Endothelial cell (in vitro differentiated cells): ENCODE measurements around the gene NCOA3. TPM values are rescaled to one million over a fixed set of nuclear protein-coding genes. Genes with fewer than 3 reads are reported as not detected.

Experiments used
- DNase-seq: peaks from one replicate; pipeline ENCODE4 v3.0.0; 2021; ENCODE audit warnings: low spot score
- H3K27ac Mint-ChIP-seq: one replicate; pipeline ENCODE4 v1.8.0; 2021; ENCODE audit warnings: mixed read lengths, inconsistent platforms; ENCODE audit not compliant: unreplicated experiment
- H3K27me3 Mint-ChIP-seq: one replicate; pipeline ENCODE4 v1.8.0; 2021; ENCODE audit warnings: mild to moderate bottlenecking, moderate library complexity, mixed read lengths, inconsistent platforms; ENCODE audit not compliant: unreplicated experiment
- H3K36me3 Mint-ChIP-seq: one replicate; pipeline ENCODE4 v1.8.0; 2021; ENCODE audit warnings: mild to moderate bottlenecking, low read depth, mixed read lengths, inconsistent platforms; ENCODE audit not compliant: unreplicated experiment
- H3K4me1 Mint-ChIP-seq: one replicate; pipeline ENCODE4 v1.8.0; 2021; ENCODE audit warnings: mild to moderate bottlenecking, mixed read lengths, inconsistent platforms; ENCODE audit not compliant: unreplicated experiment
- H3K4me3 Mint-ChIP-seq: one replicate; pipeline ENCODE4 v1.8.0; 2021; ENCODE audit warnings: mild to moderate bottlenecking, mixed read lengths, inconsistent platforms; ENCODE audit not compliant: unreplicated experiment
- H3K9me3 Mint-ChIP-seq: one replicate; pipeline ENCODE4 v1.8.0; 2021; ENCODE audit warnings: mixed read lengths, inconsistent platforms; ENCODE audit not compliant: unreplicated experiment
- total RNA-seq: library from RNA; stranded (reverse); fragmentation: NEBNext Ultra II Directional; extraction: Animal tissue kit (Norgen Biotek cat#: 25700); gene quantifications from one replicate; pipeline ENCODE4 v1.2.1, GENCODE V29; 2021; ENCODE audit not compliant: unreplicated experiment
- TF ChIP-seq, protein P1 (sequence below): fragments of 200-600 bp; sonication (generic); IDR thresholded peaks from one replicate; pipeline ENCODE4 v1.5.0; 2021; ENCODE audit warnings: antibody characterized with exemption; ENCODE audit not compliant: unreplicated experiment

NCOA3 gene
- total RNA-seq, 1 donor from 2014 or later: 54.8 TPM

DNA sequence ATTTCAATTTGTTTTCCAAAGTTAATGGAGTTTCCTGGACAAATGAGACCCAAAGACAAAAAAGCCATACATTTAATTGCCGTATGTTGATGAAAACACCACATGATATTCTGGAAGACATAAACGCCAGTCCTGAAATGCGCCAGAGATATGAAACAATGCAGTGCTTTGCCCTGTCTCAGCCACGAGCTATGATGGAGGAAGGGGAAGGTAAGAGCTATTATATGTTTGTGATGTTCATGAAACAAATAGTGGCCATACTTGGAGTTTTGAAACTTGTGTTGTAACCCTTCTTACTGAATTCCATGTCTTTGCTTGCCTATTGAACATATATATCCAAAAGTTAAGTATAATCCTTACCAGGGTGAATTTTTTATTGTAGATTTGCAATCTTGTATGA, 125.9 kb downstream of the NCOA3 start:
- Mint-ChIP-seq H3K27ac (no peak overlapping the region), H3K36me3 (peaks cover 32% of the 10 kb centered on the region), H3K9me3 (no peaks in the 10 kb centered on the region), H3K4me3 (no peak overlapping the region), H3K27me3 (peaks cover 1% of the 10 kb centered on the region), H3K4me1 (no peaks in the 10 kb centered on the region)
- DNase-seq: no peak
- TF ChIP-seq, protein P1, sequence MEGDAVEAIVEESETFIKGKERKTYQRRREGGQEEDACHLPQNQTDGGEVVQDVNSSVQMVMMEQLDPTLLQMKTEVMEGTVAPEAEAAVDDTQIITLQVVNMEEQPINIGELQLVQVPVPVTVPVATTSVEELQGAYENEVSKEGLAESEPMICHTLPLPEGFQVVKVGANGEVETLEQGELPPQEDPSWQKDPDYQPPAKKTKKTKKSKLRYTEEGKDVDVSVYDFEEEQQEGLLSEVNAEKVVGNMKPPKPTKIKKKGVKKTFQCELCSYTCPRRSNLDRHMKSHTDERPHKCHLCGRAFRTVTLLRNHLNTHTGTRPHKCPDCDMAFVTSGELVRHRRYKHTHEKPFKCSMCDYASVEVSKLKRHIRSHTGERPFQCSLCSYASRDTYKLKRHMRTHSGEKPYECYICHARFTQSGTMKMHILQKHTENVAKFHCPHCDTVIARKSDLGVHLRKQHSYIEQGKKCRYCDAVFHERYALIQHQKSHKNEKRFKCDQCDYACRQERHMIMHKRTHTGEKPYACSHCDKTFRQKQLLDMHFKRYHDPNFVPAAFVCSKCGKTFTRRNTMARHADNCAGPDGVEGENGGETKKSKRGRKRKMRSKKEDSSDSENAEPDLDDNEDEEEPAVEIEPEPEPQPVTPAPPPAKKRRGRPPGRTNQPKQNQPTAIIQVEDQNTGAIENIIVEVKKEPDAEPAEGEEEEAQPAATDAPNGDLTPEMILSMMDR: no peak

DNA sequence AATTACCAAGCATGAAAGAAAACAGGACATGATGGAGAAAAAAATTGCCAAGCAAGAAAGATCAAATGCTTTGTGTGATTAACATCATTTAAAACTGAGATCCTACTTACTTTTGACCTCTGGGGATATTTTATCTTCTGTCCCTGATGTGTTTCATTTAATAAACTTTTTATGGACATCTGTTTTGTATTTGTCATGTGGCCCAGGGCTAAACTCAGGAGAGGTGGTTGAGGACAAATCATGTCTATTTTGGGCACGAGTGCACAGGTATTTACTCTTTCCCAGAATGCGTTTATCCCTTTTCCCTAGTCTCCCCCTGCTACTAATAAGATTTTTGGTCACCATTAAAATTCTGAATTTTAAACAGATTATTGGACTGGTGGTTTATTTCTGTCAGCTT, 128.2 kb downstream of the NCOA3 start:
- H3K4me3 Mint-ChIP-seq: no peak overlapping the region
- no peaks in the 10 kb centered on the region for H3K4me1 Mint-ChIP-seq
- TF ChIP-seq, protein P1: no peak
- H3K27me3 Mint-ChIP-seq: peaks cover 1% of the 10 kb centered on the region
- H3K36me3 Mint-ChIP-seq: peaks cover 34% of the 10 kb centered on the region
- H3K27ac Mint-ChIP-seq: no peak overlapping the region
- no peak for DNase-seq
- no peaks in the 10 kb centered on the region for H3K9me3 Mint-ChIP-seq

DNA sequence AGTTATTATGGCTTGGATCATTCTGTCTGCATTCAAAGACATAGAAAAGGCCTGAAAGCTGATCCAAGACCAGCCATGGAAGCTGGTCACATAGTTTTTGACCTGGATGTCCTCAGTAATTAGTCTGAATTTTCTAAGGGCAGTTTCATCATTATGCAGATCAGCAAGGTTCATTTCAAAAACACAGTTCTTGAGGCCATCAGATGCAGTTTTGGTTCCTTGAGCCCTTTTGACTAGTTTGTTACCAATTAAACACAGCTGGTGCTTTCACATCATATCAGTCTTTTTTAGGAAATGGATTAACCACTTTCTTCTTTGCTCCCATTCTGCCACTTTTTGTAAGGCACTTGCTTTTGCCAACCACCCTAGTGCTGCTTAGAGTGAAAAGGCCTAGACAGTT, 129.4 kb downstream of the NCOA3 start:
- Mint-ChIP-seq H3K4me3 (no peak overlapping the region), H3K27ac (no peak overlapping the region), H3K9me3 (no peaks in the 10 kb centered on the region), H3K27me3 (peaks cover 4% of the 10 kb centered on the region), H3K36me3 (peaks cover 39% of the 10 kb centered on the region), H3K4me1 (no peaks in the 10 kb centered on the region)
- TF ChIP-seq, protein P1: no peak
- DNase-seq: no peak

DNA sequence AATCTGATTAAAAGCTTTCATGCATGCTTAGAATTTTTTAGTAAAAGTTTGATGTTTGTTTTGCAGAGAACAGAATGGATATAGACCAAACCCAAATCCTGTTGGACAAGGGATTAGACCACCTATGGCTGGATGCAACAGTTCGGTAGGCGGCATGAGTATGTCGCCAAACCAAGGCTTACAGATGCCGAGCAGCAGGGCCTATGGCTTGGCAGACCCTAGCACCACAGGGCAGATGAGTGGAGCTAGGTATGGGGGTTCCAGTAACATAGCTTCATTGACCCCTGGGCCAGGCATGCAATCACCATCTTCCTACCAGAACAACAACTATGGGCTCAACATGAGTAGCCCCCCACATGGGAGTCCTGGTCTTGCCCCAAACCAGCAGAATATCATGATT, 133.6 kb downstream of the NCOA3 start:
- no peaks in the 10 kb centered on the region for H3K9me3 Mint-ChIP-seq
- peaks cover 34% of the 10 kb centered on the region for H3K36me3 Mint-ChIP-seq
- no peak overlapping the region for H3K4me3 Mint-ChIP-seq
- TF ChIP-seq, protein P1: no peak
- H3K4me1 Mint-ChIP-seq: peaks cover 5% of the 10 kb centered on the region
- H3K27ac Mint-ChIP-seq: no peak overlapping the region
- no peak for DNase-seq
- peaks cover 4% of the 10 kb centered on the region for H3K27me3 Mint-ChIP-seq

DNA sequence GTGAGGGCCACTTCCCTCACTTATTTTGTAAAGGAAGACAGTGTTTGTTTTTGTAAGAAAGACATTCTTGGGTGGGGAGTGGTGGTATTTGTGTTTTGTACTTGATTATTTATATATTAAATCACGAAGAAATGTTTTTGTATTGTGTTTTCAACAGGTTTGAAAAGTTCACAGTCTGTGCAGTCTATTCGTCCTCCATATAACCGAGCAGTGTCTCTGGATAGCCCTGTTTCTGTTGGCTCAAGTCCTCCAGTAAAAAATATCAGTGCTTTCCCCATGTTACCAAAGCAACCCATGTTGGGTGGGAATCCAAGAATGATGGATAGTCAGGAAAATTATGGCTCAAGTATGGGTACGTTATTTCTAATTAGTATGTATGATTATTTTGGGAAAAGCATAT, 137.2 kb downstream of the NCOA3 start:
- DNase-seq: no peak
- no peak overlapping the region for H3K4me3 Mint-ChIP-seq
- TF ChIP-seq, protein P1: no peak
- H3K27ac Mint-ChIP-seq: no peak overlapping the region
- peaks cover 3% of the 10 kb centered on the region for H3K27me3 Mint-ChIP-seq
- peaks cover 49% of the 10 kb centered on the region for H3K36me3 Mint-ChIP-seq
- H3K4me1 Mint-ChIP-seq: peaks cover 12% of the 10 kb centered on the region
- no peaks in the 10 kb centered on the region for H3K9me3 Mint-ChIP-seq
